Transverse colon (tissue), 4 donors: Measurements from ENCODE around the gene ELANE.

Experiments
- EP300 ChIP-seq: sonication (generic); formaldehyde crosslinking; IDR thresholded peaks from one replicate; pipeline ENCODE4 v1.6.1; 2017; ENCODE audit warnings: antibody characterized with exemption, low read depth
- POLR2A ChIP-seq: fragments of 450-650 bp; IDR thresholded peaks from one replicate; pipeline ENCODE4 v1.6.1; 2016; ENCODE audit warnings: antibody characterized with exemption, mild to moderate bottlenecking, moderate library complexity
- POLR2AphosphoS5 ChIP-seq, 3 donors: sonication (generic); formaldehyde crosslinking; IDR thresholded peaks; one replicate each; pipeline ENCODE4 v1.6.1; 2016; ENCODE audit warnings: antibody characterized with exemption in 3 of 3
- TF ChIP-seq, protein P1 (sequence below), 5 experiments: fragments of 200-600 bp in 3 of 5; fragments of 450-650 bp in 2 of 5; sonication (generic) in 3 of 5; IDR thresholded peaks; 1 replicate in 2 of 5; 2 replicates in 3 of 5; pipeline ENCODE4 v1.5.1; 2016 to 2017; ENCODE audit warnings: antibody characterized with exemption in 5 of 5, inconsistent platforms in 3 of 5, mild to moderate bottlenecking in 2 of 5, moderate library complexity in 1 of 5

DNA sequence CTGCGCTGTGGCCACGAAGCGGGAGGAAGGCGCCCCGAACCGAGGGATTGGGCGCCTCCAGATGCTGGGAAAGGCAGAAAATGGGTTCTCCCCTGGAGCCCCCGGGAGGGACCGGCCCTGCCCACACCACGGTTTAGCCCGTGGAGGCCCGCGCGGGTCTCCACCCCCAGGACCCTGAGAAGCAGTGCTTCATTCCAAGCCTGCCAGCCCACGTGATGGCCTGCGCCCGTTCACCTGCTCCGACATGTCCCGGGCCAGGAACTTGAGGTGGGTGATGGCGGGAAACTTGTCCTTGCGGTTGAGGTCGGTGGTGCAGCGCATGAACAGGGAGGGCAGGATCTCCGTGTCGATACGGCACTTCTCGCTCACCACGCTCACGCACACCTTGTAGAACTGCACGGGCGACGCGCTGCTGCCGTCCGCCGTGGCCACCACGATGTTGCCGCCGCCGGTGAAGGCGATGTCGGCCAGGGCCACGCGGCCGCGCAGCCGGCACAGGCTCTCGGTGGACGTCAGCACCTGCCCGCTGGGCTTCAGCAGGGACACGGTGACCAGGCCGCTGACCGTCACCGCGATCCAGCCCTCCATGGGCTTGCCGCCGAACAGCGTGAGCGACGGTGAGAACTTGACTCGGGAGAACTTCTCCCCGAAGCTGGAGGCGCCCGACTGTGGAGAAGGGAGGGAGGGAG lies 33.6 kb downstream of the ELANE start:
- TF ChIP-seq POLR2A (no peak), POLR2AphosphoS5 (IDR thresholded peaks at IDR 0.05) (no peak), EP300 (no peak)
- TF ChIP-seq, protein P1, sequence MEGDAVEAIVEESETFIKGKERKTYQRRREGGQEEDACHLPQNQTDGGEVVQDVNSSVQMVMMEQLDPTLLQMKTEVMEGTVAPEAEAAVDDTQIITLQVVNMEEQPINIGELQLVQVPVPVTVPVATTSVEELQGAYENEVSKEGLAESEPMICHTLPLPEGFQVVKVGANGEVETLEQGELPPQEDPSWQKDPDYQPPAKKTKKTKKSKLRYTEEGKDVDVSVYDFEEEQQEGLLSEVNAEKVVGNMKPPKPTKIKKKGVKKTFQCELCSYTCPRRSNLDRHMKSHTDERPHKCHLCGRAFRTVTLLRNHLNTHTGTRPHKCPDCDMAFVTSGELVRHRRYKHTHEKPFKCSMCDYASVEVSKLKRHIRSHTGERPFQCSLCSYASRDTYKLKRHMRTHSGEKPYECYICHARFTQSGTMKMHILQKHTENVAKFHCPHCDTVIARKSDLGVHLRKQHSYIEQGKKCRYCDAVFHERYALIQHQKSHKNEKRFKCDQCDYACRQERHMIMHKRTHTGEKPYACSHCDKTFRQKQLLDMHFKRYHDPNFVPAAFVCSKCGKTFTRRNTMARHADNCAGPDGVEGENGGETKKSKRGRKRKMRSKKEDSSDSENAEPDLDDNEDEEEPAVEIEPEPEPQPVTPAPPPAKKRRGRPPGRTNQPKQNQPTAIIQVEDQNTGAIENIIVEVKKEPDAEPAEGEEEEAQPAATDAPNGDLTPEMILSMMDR (IDR thresholded peaks at IDR 0.05), result no peak
